LNCaP clone FGC (cell line): ENCODE data around the gene ARMS2.

Experiments used
- DNase-seq: peaks from one replicate; pipeline ENCODE4 v3.0.0-alpha.2; 2011; ENCODE audit warnings: low read depth
- H3K4me3 ChIP-seq: 2 replicates; pipeline ENCODE4 v1.5.1; 2011; ENCODE audit warnings: mild to moderate bottlenecking, low read depth, low read length, control low read depth
- TF ChIP-seq, protein P1 (sequence below): IDR thresholded peaks from 2 replicates; pipeline ENCODE4 v1.5.1; 2012; ENCODE audit warnings: mild to moderate bottlenecking; ENCODE audit not compliant: control insufficient read depth, insufficient read depth; ENCODE audit errors: extremely low read depth

The ARMS2 gene

DNA sequence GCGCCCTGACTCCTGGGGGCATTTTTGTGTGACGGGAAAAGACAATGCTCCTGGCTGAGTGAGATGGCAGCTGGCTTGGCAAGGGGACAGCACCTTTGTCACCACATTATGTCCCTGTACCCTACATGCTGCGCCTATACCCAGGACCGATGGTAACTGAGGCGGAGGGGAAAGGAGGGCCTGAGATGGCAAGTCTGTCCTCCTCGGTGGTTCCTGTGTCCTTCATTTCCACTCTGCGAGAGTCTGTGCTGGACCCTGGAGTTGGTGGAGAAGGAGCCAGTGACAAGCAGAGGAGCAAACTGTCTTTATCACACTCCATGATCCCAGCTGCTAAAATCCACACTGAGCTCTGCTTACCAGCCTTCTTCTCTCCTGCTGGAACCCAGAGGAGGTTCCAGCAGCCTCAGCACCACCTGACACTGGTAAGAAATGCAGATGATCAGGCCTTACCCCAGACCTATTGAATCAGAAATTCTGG is at the start of gene ARMS2:
TSS of gene ARMS2 (plus strand) at position 51 of the 478 bp plus-strand sequence. CDS start at position 126, 75 bp downstream.
- DNase-seq = no peak
- no peak within 1 kb of the TSS for H3K4me3 ChIP-seq
- TF ChIP-seq, protein P1, sequence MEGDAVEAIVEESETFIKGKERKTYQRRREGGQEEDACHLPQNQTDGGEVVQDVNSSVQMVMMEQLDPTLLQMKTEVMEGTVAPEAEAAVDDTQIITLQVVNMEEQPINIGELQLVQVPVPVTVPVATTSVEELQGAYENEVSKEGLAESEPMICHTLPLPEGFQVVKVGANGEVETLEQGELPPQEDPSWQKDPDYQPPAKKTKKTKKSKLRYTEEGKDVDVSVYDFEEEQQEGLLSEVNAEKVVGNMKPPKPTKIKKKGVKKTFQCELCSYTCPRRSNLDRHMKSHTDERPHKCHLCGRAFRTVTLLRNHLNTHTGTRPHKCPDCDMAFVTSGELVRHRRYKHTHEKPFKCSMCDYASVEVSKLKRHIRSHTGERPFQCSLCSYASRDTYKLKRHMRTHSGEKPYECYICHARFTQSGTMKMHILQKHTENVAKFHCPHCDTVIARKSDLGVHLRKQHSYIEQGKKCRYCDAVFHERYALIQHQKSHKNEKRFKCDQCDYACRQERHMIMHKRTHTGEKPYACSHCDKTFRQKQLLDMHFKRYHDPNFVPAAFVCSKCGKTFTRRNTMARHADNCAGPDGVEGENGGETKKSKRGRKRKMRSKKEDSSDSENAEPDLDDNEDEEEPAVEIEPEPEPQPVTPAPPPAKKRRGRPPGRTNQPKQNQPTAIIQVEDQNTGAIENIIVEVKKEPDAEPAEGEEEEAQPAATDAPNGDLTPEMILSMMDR = no peak

DNA sequence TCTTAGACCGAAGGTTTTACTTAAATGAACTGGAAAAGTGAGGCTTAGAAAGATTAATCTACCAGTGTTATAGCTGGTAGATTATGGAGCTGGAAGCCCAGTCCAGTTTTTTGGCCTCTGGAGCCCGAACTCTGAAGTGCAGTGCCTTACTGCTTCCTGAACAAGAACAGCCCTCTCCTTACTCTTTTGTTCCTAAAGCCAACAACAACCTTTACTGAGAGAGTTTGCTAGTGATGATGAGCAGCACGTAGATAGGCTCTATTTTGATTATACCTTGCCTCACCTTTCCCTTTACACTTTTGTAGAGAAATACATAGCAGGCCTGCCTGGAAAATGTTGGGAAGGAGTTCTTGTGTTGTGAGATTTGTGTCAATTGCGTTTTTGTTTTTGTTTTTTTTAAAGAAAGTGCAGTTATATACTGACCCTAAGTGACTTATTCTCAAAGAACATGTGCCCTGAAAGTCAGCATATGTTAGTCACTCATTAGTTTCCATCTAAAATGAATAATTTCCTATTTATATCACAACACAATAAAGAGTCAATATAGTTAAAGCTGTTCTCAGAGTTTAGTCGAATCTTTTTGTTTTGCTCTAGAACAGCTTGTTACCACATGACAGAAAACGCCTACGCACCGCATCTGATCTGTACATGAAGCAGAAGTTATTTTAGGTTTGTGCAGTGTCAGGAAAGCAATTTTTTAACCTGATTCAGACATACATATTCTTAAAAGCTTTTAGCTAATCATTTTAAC is 46.9 kb upstream of the ARMS2 start:
- no peak overlapping the region for H3K4me3 ChIP-seq
- TF ChIP-seq, protein P1 = no peak
- DNase-seq = no peak

DNA sequence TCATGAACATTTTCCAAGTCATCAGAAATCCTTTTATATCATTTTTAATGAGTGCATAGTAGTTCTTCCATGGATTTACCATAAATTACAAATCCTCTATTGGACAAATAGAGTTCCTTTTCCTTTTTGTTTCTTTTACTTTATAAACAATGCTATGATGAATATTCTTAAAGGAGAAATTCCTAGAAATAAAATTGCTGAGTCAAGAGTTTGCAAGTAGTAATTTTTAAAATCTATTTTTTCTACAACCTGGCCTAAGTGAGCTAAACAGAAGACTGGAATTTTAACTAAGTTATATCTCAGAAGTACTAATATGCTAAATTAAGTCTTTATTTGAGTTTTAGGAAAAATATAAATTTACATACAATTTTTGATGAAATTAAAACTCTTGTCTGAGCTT is 41.1 kb upstream of the ARMS2 start:
- TF ChIP-seq, protein P1 = no peak
- no peak overlapping the region for H3K4me3 ChIP-seq
- DNase-seq = no peak

DNA sequence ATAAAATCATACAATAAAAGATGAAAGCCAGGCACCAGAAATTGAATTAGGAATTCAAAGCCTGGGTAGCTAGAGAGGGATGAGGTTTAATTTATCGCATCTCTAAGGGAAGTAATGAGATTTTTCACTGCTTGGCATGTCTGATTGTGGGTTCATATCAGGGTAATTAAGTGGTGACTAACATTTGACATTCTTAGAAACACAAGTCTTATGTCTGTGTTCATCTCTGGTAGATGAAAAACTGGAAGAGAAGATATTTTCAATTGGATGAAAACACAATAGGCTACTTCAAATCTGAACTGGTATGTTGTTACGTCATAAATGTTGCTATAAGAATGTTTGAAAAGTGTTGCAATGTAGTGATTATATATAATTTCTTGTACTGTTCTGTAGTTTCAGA is 36.8 kb upstream of the ARMS2 start:
- H3K4me3 ChIP-seq = no peak overlapping the region
- TF ChIP-seq, protein P1 = no peak
- no peak for DNase-seq

GRCh38 chr10:122419016-122419415 is 35.4 kb upstream of the ARMS2 start:
- TF ChIP-seq, protein P1 = no peak
- H3K4me3 ChIP-seq = no peak overlapping the region
- DNase-seq = no peak

DNA sequence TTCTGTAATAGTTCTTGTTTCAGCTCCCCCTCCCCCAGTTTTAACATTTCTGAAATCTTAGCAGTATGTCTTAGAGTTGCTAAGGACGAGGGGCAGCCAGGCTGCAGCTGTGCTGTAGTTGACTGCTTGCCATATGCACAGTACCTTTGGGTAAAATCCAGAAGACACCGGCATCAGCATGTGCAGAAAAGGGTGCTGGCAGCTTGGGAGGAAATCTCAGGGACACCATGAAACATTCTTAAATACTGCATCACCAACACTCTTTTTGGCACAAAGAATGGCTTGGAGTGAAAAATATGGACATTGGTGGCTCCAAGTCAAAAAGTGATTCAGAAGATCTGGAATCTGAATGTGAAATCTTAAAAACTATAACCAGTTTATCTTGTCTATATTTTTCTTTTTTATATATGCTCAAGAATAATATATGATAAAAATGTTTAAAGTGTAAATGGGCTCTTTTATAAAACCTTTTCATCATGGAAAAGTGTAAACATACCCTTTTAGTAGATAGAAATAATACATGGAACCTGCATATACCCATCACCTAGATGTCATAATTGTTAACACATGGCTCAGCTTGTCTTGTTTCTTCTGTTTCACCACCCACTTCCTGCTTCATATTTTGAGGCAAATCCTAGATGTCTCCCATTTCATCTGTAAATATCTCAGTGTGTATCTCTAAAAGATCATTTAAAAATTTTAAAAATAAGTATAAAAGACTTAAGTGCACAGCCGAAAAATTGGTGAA is 34.4 kb upstream of the ARMS2 start:
- DNase-seq = no peak

More for the DNA sequence above, 34.4 kb upstream of the ARMS2 start:
- no peak overlapping the region for H3K4me3 ChIP-seq
- TF ChIP-seq, protein P1 = no peak
